ENCODE measurements around the gene SNAP25.

- no peak for TF ChIP-seq EZH2phosphoT487 (conservative IDR thresholded peaks at IDR 0.05; ENCODE audit: low read length)
- no peak for TF ChIP-seq CTCF (IDR thresholded peaks at IDR 0.05; ENCODE audit: insufficient read depth, low read length, poor library complexity, severe bottlenecking)
These were observed 110.2 kb downstream of the SNAP25 start for GRCh38 chr20:10328897-10329255.
